ENCODE data around the gene PDZD8. TPM values are rescaled to one million over a fixed set of nuclear protein-coding genes. Genes with fewer than 3 reads are reported as not detected.

PDZD8 gene
- polyA plus RNA-seq, 2 of the 4 experiments (the other 2 are of a cell fraction), result 27.4 to 76.7 TPM

DNA sequence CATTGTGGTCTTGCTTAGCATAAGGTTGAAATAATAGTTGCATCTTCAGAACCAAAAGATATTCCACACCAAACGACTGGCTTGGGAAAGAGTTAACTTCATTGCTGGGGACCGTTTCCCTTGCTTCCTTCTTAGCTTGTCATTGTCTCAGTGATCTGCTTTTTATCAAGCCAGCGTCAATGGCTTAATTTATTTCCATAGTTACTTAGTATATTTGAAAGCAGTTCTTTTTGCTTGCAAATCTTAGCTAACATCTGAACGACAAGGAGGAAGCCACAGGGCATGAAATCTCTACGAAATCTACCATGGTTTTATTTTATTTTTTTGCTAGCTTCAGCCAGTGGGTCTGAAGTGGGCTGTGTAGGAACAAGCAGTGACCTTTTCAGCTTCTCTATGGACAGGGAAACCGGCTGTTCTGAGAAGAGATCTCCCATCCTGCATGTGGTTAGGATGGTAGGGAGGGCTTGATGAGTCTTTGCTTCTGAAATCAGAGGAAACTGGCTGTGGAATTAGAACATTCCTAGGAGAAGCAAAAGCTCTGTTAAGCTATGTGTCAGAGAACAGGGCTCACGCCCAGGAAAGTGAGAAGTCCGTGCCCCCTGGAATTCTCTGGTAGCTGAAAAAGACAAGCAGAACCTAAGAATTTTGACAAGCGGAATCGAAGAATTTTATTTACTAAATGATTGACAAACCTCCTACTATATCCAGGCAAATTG is 126.3 kb downstream of the PDZD8 start:
- ATAC-seq, result no peak
- no peak overlapping the region for H3K27ac ChIP-seq
- H3K4me1 ChIP-seq, result 0 out of 3 replicates have a peak, but pooled peaks cover 3% of the 10 kb centered on the region
- DNase-seq (ENCODE audit: low read depth in 1 of 2, low spot score in 1 of 2), result no peak
- no peak for FAIRE-seq
- CTCF ChIA-PET, result interaction anchor here (0.6 to 1.1 kb wide), 3 partner anchors 32 to 461 kb away, joined by 3 read pairs; no protein-coding TSS in a partner anchor
- POLR2A ChIA-PET, result no interaction called here
- 49% methylated on average over 10 of the region's 10 CpGs for WGBS (ENCODE audit: missing lambda C conversion rate)
- H3K4me2 ChIP-seq, result no peak overlapping the region
- TF ChIP-seq MAFK (IDR thresholded peaks at IDR 0.05; ENCODE audit: partially characterized antibody) (no peak), RAD21 (conservative IDR thresholded peaks at IDR 0.05 in 1 of 2, IDR thresholded peaks at IDR 0.05 in 1 of 2) (no peak), HEYL (CRISPR knock-in tag; IDR thresholded peaks at IDR 0.05) (no peak), HOXA7 (CRISPR knock-in tag; IDR thresholded peaks at IDR 0.05) (no peak), RCOR1 (IDR thresholded peaks at IDR 0.05; ENCODE audit: low read depth, low read length) (no peak), NFE2L2 (conservative IDR thresholded peaks at IDR 0.05; ENCODE audit: low read length) (no peak), KDM1A (IDR thresholded peaks at IDR 0.05; ENCODE audit: low read depth) (no peak)
- TF ChIP-seq, protein P1, sequence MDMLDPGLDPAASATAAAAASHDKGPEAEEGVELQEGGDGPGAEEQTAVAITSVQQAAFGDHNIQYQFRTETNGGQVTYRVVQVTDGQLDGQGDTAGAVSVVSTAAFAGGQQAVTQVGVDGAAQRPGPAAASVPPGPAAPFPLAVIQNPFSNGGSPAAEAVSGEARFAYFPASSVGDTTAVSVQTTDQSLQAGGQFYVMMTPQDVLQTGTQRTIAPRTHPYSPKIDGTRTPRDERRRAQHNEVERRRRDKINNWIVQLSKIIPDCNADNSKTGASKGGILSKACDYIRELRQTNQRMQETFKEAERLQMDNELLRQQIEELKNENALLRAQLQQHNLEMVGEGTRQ (IDR thresholded peaks at IDR 0.05), result no peak
- TF ChIP-seq, protein P2, sequence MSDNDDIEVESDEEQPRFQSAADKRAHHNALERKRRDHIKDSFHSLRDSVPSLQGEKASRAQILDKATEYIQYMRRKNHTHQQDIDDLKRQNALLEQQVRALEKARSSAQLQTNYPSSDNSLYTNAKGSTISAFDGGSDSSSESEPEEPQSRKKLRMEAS (IDR thresholded peaks at IDR 0.05), result no peak
- TF ChIP-seq, protein P3, sequence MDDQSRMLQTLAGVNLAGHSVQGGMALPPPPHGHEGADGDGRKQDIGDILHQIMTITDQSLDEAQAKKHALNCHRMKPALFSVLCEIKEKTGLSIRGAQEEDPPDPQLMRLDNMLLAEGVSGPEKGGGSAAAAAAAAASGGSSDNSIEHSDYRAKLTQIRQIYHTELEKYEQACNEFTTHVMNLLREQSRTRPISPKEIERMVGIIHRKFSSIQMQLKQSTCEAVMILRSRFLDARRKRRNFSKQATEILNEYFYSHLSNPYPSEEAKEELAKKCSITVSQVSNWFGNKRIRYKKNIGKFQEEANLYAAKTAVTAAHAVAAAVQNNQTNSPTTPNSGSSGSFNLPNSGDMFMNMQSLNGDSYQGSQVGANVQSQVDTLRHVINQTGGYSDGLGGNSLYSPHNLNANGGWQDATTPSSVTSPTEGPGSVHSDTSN (IDR thresholded peaks at IDR 0.05), result no peak
- TF ChIP-seq, protein P4, sequence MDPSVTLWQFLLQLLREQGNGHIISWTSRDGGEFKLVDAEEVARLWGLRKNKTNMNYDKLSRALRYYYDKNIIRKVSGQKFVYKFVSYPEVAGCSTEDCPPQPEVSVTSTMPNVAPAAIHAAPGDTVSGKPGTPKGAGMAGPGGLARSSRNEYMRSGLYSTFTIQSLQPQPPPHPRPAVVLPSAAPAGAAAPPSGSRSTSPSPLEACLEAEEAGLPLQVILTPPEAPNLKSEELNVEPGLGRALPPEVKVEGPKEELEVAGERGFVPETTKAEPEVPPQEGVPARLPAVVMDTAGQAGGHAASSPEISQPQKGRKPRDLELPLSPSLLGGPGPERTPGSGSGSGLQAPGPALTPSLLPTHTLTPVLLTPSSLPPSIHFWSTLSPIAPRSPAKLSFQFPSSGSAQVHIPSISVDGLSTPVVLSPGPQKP (IDR thresholded peaks at IDR 0.05; ENCODE audit: low read depth, low read length), result no peak
- TF ChIP-seq, protein P5, sequence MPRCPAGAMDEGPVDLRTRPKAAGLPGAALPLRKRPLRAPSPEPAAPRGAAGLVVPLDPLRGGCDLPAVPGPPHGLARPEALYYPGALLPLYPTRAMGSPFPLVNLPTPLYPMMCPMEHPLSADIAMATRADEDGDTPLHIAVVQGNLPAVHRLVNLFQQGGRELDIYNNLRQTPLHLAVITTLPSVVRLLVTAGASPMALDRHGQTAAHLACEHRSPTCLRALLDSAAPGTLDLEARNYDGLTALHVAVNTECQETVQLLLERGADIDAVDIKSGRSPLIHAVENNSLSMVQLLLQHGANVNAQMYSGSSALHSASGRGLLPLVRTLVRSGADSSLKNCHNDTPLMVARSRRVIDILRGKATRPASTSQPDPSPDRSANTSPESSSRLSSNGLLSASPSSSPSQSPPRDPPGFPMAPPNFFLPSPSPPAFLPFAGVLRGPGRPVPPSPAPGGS (IDR thresholded peaks at IDR 0.05), result no peak
- H3K9me3 ChIP-seq, result no peaks in the 10 kb centered on the region
- no peak overlapping the region for H3K4me3 ChIP-seq

DNA sequence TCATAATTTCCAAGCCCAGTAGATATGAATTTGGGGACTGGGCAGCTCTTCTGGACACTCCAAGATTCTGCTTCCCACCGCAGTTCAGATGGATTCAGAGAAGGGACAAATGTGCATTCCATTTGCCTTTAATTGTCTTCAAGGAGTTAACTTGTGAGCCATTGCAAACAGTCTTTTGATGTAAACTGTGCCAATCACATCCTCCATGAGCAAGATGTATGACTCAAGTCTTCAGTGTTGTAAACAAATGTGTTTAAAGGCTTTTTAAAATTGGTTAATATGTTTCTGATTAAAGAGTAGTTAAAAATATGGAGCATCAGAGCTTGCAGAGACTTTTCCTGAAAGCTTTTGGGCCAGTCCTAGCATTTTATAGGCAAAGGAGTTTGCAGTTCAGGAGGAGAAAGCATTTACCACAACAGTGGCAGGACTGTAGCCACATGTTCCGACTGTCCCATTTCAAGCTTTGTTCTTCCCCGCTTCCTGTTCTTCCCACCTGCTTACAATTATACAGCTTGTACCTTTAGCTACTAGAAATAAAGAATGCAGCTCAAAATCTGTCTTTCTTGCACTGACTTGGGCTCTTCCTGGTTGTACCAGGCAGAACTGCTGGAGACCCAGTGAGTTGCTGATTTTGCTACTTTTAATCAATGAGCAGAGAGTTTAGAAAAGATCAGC is 128.1 kb downstream of the PDZD8 start:
- no peak overlapping the region for H3K4me2 ChIP-seq
- POLR2A ChIA-PET, result no interaction called here
- ATAC-seq (no peak), FAIRE-seq (no peak), DNase-seq (ENCODE audit: low read depth in 1 of 2, low spot score in 1 of 2) (no peak)
- no peak for TF ChIP-seq POLR2A (IDR thresholded peaks at IDR 0.05; ENCODE audit: low read length)
- no peak for TF ChIP-seq ZNF302 (CRISPR knock-in tag; IDR thresholded peaks at IDR 0.05)
- TF ChIP-seq, protein P4 (IDR thresholded peaks at IDR 0.05; ENCODE audit: low read depth, low read length), result no peak
- no peak for TF ChIP-seq CBX8 (IDR thresholded peaks at IDR 0.05)
- TF ChIP-seq MAZ (IDR thresholded peaks at IDR 0.05; ENCODE audit: borderline replicate concordance, low read depth, low read length), result no peak
- no peak for TF ChIP-seq SREBF2 (IDR thresholded peaks at IDR 0.05)
- TF ChIP-seq, protein P5 (IDR thresholded peaks at IDR 0.05), result no peak
- no peak for TF ChIP-seq POLR2AphosphoS2 (conservative IDR thresholded peaks at IDR 0.05; ENCODE audit: low read length)
- H3K27ac ChIP-seq, result no peak overlapping the region
- WGBS (ENCODE audit: missing lambda C conversion rate), result 83% methylated on average over 3 of the region's 3 CpGs
- 0 out of 3 replicates have a peak, but pooled peaks cover 3% of the 10 kb centered on the region for H3K4me1 ChIP-seq
- H3K9me3 ChIP-seq, result no peaks in the 10 kb centered on the region
- CTCF ChIA-PET, result interaction anchor here (0.9 to 2.6 kb wide), 4 partner anchors 23 to 72 kb away, joined by 3 to 19 read pairs (median 3); no protein-coding TSS in a partner anchor
- H3K4me3 ChIP-seq, result no peak overlapping the region

All from A549 (cell line).